ENCODE results near the gene MED27.

MED27 gene

GRCh38 chr9:131884222-131884621 is 195.4 kb downstream of the MED27 start:
- no peak for DNase-seq
- in situ Hi-C loops (cut with HindIII; ENCODE audit: low pct_ligation_motif_present, low pct_unique_long_range_greater_than_20kb, low sequenced_read_pairs): no loop called here

- in situ Hi-C loops (cut with HindIII; ENCODE audit: low pct_ligation_motif_present, low pct_unique_long_range_greater_than_20kb, low sequenced_read_pairs): no loop called here
- no peak for DNase-seq
Measured at GRCh38 chr9:131880833-131881583, 198.7 kb downstream of the MED27 start.

DNA sequence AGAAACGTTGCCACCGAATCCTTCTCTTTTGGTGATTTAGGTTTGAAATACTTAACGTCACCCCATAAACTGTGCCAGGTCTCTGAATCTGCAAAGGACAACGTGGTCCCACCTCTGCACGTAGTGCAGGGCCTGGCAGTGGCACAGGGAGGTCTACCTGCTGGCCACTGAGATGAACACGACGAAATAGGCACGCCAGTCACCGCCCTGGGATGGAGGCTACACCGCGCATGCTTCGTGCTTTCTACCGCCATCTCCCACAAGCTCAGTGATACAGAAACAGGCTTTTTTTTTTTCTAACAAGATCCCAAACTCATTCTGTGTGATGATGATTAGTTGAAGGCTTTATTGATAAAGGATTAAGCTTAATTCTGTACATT is 199.8 kb downstream of the MED27 start:
- no peak for DNase-seq
- in situ Hi-C loops (cut with HindIII; ENCODE audit: low pct_ligation_motif_present, low pct_unique_long_range_greater_than_20kb, low sequenced_read_pairs): no loop called here

DNA sequence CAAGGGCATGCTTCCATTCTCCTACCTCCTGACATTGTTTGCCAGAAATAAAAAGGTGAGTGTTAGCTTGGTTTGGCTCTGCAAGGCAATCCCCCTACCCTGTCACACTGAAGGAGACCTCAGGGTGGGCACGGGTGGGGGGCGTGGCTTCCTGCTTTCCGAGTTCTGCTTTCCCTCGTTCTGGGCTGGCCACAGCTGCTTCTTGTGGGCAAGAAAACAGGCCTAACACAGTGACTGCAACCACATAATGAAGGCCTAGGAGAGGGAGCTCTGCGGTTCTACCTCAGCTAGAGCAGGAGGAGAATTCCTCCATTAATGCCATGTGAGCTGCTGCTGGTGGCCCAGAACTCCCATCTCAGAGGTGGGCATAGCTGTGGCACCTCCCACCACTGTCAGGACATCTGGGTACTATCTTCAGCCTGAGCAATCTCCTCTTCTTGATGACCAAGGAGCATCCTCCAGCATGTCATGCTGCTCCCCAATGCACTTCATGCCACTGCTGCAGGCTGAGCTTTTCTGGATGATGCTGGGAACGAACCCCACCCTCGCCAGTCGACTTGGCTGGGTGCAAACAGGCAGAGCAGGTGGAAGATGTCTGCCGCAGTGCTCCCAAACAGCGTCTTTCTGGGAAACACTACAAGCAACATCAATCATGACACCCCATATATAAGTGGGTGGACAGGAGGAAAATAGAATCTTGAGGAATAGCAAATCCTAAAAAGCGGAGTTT is 200.3 kb downstream of the MED27 start:
- in situ Hi-C loops (cut with HindIII; ENCODE audit: low pct_ligation_motif_present, low pct_unique_long_range_greater_than_20kb, low sequenced_read_pairs): no loop called here
- DNase-seq: no peak

DNA sequence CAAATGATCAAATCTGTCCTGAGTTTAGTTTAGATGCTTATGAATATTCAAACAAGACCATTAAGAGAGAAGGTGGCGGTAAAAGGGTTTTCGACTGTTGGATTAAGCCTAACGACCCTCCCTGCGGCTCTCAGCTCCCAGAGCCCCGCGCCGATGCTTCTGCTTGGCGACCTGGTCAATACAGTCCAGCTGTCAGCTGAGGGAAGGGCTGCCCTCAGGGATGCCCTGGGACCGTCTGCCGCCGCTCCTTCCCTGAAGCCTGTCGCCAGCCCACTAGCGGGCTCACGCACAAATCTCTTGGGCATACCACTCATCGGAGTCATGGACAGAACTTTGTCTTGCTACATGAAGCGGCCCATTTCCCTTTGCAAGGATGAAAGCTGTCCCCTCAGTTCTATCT is 203.2 kb downstream of the MED27 start:
- in situ Hi-C loops (cut with HindIII; ENCODE audit: low pct_ligation_motif_present, low pct_unique_long_range_greater_than_20kb, low sequenced_read_pairs): no loop called here
- no peak for DNase-seq

- in situ Hi-C loops (cut with HindIII; ENCODE audit: low pct_ligation_motif_present, low pct_unique_long_range_greater_than_20kb, low sequenced_read_pairs): no loop called here
- peak; percentile 4 for DNase-seq
Measured at GRCh38 chr9:131875828-131876485, 203.7 kb downstream of the MED27 start.

- in situ Hi-C loops (cut with HindIII; ENCODE audit: low pct_ligation_motif_present, low pct_unique_long_range_greater_than_20kb, low sequenced_read_pairs): no loop called here
- no peak for DNase-seq
Measured at GRCh38 chr9:131874916-131875670, 204.6 kb downstream of the MED27 start.

DNA sequence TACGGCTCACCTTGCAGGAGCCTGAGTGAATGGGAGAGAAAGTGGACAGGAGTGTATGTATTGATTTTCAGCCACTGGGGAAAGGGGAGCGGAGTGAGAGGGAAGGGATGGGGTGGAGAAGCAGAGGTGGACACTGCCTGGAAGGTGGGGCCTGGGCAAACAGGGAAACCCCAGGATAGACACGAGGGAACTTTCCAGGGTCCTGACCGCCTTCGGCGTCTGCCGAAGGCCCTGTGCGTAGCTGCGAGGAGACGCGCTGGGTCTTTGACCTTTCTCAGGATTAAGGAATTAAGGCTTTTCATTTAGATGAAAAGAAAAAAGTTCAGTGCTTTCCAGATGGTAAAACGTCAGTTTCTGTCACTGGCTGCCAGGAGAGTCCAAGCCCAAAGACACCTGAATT is 205.2 kb downstream of the MED27 start:
- no peak for DNase-seq
- in situ Hi-C loops (cut with HindIII; ENCODE audit: low pct_ligation_motif_present, low pct_unique_long_range_greater_than_20kb, low sequenced_read_pairs): no loop called here

DNA sequence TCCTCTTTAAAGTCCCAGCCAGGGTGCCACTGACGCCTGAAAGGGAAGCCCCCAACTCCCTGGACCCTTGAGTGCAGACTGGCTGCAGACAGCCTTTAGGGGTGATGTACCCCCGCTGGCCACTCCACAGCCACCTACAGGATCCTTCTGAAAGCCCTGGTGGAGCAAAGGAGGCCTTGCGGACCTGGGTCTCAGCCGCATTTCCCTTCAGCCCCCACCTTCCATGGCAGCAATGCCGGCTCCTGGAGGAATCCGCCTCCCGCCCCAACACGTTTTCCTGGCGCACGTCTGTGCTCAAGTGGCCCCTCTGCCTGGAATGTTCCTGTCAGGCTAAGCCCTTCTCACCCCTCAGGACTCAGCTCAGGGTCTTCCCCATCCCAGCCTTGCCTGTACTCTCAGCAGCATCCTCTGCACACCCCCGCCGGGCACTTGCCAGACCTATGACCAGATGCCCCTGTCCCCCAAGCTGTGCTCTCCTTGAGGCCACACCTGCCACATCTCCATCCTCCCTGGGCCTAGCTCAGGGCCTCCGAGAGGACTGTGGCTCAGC is 205.7 kb downstream of the MED27 start:
- in situ Hi-C loops (cut with HindIII; ENCODE audit: low pct_ligation_motif_present, low pct_unique_long_range_greater_than_20kb, low sequenced_read_pairs): no loop called here

DNA sequence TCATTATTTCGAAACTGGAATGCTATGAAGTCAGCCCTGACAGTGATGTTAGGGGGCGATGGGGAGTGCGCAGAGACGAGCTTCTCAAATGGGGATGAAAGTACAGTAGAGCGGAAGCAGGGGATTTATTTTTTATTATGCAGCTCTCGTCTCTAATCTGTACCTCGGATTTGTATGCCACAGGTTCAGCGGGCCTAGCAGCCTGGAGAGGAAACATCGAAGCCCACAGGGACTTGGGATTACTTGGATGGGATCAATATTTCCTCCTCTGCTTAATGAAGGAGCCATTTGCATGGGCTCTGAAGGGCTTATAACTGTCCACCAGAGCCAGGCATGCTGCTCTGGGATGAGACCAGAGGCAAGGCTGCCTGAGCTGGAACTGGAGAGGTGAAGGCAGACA is 206.3 kb downstream of the MED27 start:
- in situ Hi-C loops (cut with HindIII; ENCODE audit: low pct_ligation_motif_present, low pct_unique_long_range_greater_than_20kb, low sequenced_read_pairs): no loop called here

More for the DNA sequence above, 205.7 kb downstream of the MED27 start:
- DNase-seq: no peak

GRCh38 chr9:131872702-131873101 is 207.0 kb downstream of the MED27 start:
- in situ Hi-C loops (cut with HindIII; ENCODE audit: low pct_ligation_motif_present, low pct_unique_long_range_greater_than_20kb, low sequenced_read_pairs): no loop called here

More for the DNA sequence above, 206.3 kb downstream of the MED27 start:
- no peak for DNase-seq

DNA sequence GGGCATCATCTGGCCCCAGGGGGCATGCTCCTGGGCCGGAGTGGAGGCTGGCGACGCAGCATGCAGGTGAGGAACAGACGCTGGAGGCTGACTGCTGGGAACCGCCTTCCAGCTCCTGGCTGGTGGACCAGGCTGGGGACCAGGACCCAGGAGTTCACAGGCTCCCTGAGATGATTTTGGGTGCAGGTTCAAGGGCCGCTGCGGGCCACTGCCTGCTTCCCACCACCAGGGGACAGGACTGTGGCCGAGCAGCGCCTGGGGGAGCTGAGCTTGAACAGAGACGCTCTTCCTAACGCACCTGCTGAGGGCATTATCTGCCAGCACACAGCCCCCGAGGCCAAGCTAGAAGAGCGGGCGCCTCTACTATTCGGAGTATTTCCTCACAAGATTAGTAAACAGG is 207.7 kb downstream of the MED27 start:
- in situ Hi-C loops (cut with HindIII; ENCODE audit: low pct_ligation_motif_present, low pct_unique_long_range_greater_than_20kb, low sequenced_read_pairs): no loop called here
- no peak for DNase-seq

More at GRCh38 chr9:131872702-131873101, 207.0 kb downstream of the MED27 start:
- DNase-seq: no peak

- in situ Hi-C loops (cut with HindIII; ENCODE audit: low pct_ligation_motif_present, low pct_unique_long_range_greater_than_20kb, low sequenced_read_pairs): no loop called here
- no peak for DNase-seq
Measured at GRCh38 chr9:131870156-131870555, 209.5 kb downstream of the MED27 start.

DNA sequence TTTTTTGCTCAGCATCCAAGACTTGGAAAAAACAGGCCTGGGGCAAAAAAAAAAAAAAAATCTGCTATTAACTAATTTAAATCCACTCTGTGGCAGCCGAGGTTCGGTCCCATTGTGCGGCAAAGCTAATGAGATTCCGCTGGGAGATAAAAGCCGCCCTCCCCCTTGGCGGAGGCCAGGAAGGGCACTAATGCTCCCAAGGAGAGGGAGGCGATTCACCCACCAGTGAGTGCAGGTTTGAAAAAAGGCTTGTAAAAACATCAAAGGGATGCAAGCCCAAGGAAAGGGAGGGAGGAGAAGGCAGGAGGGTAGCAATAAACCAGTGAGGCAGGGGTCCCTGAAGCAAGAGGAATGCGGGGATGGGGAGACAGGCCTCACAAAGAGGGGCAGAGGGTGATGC is 210.3 kb downstream of the MED27 start:
- in situ Hi-C loops (cut with HindIII; ENCODE audit: low pct_ligation_motif_present, low pct_unique_long_range_greater_than_20kb, low sequenced_read_pairs): no loop called here
- no peak for DNase-seq

DNA sequence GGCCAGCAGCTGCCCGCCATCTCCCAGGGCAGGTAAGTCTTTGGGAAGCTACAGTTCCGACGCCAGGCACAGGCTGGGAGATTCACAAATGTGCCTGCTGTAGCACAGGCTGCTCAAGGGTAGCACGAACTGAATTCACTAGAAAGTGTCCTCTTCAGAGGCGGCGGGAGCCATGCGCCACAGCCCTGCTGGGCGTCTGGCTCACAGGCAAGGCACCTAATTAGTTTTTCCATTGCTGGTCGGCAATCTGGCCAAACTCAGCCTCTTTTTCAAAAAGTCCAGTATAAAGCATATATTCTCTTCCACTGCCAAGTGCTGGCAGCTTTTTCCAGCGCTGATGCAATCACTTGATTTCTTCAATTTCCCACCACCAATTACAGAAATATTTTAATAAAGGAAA is 210.9 kb downstream of the MED27 start:
- no peak for DNase-seq
- in situ Hi-C loops (cut with HindIII; ENCODE audit: low pct_ligation_motif_present, low pct_unique_long_range_greater_than_20kb, low sequenced_read_pairs): no loop called here

DNA sequence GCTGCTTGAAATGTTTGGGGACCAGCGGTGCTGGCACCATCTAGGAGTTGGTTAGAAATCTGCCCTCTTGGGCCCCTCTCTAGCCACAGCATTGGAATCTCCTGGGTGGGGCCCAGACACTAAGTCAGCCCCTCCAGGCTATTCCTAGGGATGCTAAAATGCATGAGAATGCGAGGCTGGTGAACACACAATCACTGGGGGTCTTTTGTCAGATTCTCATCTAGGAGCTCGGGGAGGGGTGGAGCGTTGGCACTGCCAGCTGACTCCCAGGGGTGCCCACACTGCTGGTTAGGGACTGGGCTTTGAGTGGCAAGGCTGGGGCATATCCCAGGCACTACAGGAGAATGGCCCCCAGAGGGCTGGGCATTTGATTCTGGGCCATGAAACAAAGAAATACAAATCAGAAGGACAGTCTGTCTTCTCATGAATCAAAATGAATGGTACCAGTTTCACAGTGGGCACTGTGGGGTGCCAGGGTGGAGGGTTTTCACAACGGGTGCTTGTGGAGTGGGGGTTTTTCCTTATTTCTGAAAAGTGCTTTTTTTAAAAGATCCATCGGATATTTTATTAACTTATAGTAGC is 212.0 kb downstream of the MED27 start:
- in situ Hi-C loops (cut with HindIII; ENCODE audit: low pct_ligation_motif_present, low pct_unique_long_range_greater_than_20kb, low sequenced_read_pairs): no loop called here
- no peak for DNase-seq

DNA sequence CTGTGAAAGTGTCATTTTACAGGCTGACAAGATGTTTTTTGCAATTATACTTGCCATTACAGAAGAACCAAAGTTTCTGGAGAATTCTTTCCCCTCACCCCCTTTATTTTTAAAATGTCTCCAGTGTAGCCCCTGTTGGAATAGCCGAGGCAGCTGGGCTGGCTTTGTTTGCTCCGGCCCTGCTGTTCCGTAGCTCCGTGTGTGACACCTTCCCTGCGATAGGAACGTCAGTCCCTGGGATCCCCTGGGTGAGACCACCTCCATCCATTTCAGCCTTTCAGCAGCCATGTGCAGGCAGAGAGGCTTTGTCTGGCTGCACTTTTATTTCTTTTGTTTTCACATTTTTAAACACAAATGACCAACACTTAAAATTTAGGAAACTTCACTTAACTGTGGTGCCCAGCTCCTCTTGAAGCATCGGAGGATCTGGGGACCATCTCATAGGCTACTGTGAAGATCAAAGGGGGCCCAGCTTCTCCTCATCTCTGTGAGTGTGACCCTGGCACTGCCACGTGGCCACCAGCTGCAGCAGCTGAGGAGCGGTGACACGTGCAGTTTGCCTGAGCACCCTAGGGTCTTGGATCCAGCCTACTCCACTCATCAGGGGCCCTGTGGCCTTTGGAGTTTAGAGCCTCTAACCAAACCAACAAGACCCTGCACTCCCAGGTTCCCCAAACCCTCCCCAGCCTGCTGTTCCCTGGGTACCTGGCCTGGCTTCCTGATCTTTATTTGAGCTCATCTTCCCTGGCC is 214.0 kb downstream of the MED27 start:
- no peak for DNase-seq
- in situ Hi-C loops (cut with HindIII; ENCODE audit: low pct_ligation_motif_present, low pct_unique_long_range_greater_than_20kb, low sequenced_read_pairs): no loop called here

DNA sequence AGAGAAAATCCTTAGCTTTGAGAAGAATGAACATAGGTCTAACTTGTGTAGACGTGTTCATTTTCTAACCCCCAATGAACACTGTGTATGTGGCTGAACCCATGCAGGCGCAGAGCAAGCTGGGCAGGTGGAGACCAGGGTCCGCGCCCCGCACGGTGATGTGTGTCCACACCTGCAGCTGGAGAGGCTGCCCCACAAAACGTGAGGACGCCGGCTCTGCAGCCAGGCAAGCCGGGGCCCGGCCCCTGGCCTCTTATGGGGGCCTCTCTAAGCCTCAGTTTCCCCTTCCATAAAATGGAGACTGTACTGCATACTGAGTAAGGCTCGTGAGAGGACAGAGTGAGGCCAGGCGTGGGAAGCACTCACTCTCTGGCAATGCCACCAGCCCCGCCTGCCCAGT is 215.1 kb downstream of the MED27 start:
- in situ Hi-C loops (cut with HindIII; ENCODE audit: low pct_ligation_motif_present, low pct_unique_long_range_greater_than_20kb, low sequenced_read_pairs): no loop called here
- DNase-seq: no peak

Measured in ACHN (cell line).